Amniotic epithelial cell (primary cell): ENCODE results near the gene ANGPTL7.
"Not testable (repeated sequence)": the region's sequence is repeated elsewhere in the genome, so short reads cannot be mapped to it uniquely, and the experiment has no call there.

Experiments
- DNase-seq: peaks from one replicate; pipeline ENCODE4 v3.0.0-alpha.2; 2010; ENCODE audit warnings: low read depth

ANGPTL7 gene

GRCh38 chr1:11170102-11170501 lies 19.1 kb upstream of the ANGPTL7 start:
- no peak for DNase-seq

DNA sequence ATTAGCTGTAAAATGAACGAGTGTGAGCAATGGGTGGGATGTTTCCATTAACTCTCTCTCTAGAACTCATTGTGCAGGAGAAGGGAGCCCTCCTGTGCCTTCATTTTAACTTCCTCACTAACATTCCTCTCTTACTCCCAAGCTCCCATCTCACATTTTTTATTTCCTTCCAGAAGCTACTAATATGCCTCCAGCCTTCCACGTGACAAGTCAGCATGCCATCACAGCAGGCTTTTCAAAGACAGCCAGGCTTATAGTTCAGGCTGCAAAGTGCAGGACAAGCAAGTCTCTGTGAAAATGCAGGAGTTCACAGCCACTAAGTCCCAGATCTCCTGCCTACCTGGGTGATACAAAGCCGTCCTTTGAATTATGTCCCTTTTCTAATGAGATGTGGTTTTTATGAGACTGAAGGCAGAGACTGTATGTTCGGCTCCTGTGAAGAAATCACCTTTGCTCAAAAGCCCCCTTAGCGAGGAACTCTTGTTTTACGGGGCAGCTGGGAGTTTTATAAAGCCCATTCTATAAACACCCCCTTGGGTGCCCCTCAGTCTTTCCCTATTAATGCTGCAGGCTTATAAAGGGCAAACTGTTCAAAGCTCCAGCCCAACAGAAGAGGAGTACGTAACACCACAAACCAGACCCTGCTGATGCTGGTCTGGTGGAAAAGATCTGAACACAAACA lies 14.8 kb upstream of the ANGPTL7 start:
- DNase-seq = no peak

DNA sequence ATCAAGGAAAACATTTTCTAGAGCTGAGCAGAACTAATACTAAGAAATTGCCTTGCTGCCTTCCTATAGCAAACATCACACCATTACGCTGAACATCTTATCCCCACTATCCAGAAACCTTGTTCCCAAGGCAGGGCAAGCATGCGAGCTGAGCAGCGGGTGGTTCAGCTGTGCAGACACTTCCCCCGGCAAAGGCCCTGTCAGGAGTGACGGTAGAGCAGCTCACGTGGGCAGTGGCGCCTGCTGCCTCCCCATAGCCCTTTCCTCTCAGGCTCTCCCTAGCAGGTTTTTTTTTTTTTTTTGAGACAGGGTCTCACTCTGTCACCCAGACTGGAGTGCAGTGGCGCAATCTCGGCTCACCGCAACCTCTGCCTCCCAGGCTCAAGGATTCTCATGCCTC lies 13.7 kb upstream of the ANGPTL7 start:
- no peak for DNase-seq

DNA sequence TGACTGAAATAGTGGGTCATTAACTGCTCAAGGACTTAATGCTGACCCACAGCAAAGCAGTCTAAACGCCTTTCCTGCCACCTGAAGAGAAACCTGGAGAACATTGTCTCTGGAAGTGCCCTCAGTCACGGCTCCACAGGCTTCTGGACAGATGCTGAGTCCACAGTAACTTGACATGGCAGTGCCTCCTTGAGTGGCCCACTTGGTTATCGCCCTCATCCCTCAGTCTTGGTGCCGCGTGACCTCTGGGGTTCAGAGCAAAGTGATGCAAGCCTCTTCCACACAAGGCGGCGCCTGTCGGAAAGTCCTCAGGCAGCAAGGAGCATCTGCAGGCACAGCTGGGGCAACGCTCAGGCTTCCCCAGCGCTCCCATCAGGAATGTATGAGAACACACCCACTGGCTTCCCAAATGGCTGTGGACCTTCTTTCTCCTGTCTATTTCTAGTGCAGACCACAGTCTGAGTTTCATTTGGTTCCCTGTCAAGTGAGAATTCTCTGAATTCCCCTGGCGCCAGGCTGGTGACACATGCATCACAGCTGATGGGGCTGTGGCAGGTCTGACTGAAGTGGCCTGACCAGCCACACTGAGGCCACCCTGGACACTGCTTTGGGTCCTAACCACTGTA lies 13.0 kb upstream of the ANGPTL7 start:
- no peak for DNase-seq

DNA sequence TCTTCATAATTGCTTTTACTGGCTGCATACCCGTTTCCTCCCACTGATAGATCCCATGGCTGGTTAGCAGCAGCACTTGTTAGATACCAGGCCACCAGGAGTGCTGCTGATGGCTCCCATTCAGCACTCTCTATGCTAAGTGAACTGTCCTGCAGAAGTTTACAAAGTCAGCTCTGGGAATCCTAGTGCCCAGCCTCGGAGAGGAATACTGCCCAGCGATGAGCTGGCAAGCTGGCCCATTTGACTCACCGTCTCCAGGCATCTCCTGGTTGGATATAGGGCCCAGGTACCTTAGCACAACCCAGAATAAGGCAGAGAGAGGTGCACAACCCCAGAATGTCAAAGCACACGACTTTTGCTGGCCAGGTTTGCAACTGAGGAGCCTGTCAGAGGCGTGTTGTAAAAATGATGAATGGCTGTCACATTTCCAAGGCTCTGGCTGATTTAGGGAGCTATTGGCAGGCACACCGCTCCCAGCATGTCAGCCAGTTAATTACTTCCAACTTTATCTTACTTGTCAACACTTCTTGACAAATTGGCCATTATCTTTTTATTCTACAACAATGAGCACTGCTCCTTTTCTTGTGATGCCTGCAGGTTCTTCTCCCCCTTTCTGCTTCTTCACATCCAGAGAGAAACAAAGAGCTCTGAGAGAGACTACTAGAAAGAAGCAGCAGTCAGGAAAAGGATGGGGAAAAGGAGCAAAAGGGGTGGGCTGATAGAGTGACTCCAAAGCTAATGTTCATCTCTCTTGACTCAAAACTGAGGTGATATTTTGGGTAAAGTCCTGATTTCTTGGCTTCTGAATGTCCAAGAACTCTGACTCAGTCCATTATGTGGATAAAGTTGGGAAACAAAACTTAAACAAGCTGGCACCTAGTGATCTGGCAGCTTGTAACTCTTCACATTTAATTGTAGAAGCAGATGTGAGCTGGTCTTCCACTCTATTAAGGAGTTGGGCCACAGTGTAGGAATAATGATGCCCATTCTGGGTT lies 10.8 kb upstream of the ANGPTL7 start:
- no peak for DNase-seq

DNA sequence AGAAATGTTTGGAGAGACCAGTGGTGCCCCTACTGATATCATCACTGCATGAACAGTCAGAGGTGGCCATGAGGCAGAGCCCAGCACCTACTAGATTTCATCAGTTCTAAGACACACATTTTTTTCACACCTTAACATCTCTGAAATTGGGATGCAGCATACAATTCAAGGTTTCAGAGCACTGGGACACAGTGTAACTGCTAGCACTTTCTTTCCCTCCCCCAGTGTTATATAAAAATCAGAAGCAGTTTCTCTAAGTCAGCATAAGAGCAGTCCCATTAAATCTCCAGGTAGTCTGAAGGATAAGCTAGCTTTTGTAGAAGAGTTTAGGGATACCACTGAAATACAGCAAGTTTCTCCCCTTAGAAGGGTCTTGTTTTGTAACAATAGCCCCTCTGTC lies 10.0 kb upstream of the ANGPTL7 start:
- DNase-seq = no peak

- not testable (repeated sequence) for DNase-seq
Measured at GRCh38 chr1:11179749-11180148, 9.4 kb upstream of the ANGPTL7 start.

DNA sequence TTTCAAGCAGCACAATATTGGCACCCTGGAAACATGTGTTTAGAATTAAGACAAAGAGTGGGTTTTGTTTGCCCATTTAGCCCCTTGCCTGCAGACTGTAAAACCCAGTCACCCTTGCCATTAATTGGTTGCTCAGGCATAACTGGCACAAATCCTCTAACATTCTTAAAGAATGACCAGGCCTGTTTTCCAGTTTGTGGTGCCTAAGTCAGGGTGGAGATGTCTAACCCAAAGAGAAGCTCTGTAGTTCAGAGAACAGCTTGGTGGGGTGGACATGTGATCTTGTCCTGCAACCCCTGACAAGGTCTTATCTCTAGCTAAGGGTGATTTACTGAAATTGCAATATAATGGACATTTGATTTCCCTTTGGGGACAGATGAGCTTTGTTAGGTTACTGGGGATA lies 8.8 kb upstream of the ANGPTL7 start:
- DNase-seq = peak; percentile 79

GRCh38 chr1:11182884-11183283 lies 6.3 kb upstream of the ANGPTL7 start:
- DNase-seq = no peak

GRCh38 chr1:11184973-11185372 lies 4.2 kb upstream of the ANGPTL7 start:
- DNase-seq = no peak

DNA sequence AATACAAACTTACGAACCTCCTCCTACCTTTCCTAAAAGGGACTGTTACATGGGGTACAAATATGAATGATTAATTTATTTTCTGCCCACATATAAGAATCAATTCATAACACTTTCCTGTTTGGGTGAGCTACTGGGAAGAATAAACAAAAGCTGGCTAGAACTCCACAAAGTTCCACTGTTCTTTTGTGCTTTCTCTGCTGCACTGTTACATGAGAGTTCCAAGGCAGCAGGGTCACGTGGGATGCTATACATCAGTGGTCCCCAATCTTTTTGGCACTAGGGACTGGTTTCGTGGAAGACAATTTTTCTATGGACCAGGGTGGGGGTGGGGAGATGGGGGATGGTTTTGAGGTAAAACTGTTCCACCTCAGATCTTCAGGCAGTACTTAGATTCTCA lies 2.2 kb upstream of the ANGPTL7 start:
- DNase-seq = no peak

DNA sequence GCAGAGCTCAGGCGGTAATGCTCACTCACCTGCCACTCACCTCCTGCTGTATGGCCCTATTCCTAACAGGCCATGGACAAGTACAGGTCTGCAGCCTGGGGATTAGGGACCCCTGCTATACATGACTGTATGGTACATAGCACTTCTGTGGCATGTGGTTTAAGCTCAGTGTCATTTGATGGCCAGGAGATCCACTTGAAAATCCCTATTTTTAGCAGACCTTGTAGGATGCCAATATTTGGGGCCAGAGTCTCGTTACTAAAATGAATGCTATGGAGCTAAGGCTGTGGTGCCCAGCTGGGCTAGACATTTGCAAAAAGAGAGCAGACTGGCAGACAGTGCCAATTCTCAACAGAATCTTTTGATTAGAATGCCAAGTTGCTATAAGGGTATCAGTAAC lies 1.7 kb upstream of the ANGPTL7 start:
- DNase-seq = no peak

- no peak for DNase-seq
Measured at GRCh38 chr1:11187931-11188330, 1.2 kb upstream of the ANGPTL7 start.

DNA sequence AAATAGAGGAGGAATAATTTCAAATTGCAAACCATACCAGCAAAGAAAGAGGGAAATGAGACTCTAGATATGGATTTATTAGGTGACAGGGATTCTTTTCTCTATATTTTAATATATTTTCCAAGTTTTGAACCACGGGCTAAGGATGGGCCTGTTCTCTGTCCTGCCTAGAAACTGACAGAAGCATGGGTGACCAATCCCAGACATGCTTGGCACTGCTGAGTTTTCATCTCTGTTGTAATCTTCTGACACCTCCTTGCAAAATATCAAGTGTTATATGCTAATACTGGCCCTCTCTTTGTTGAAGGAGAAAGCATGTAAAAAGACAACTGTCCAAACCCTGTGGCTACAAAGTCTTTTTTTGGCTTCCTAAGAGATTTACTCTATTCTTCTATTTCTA lies 774 bp upstream of the ANGPTL7 start:
- DNase-seq = peak; percentile 71

- DNase-seq = no peak
Measured at GRCh38 chr1:11193376-11193775, 4.2 kb downstream of the ANGPTL7 start.

DNA sequence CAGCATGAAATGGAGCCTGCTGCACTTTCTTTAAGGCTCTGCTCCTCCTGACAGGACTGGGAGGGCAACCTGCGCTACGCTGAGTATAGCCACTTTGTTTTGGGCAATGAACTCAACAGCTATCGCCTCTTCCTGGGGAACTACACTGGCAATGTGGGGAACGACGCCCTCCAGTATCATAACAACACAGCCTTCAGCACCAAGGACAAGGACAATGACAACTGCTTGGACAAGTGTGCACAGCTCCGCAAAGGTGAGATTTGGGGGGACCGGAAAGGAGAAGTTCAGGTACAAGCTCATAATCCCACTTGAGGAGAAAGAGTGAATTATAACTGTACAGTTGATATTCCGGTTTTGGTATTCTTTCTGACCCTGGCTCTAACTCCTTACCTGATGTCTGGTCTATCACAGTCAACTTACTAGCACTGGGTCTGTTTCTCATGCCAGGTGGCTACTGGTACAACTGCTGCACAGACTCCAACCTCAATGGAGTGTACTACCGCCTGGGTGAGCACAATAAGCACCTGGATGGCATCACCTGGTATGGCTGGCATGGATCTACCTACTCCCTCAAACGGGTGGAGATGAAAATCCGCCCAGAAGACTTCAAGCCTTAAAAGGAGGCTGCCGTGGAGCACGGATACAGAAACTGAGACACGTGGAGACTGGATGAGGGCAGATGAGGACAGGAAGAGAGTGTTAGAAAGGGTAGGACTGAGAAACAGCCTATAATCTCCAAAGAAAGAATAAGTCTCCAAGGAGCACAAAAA lies 5.4 kb downstream of the ANGPTL7 start:
- DNase-seq = no peak

DNA sequence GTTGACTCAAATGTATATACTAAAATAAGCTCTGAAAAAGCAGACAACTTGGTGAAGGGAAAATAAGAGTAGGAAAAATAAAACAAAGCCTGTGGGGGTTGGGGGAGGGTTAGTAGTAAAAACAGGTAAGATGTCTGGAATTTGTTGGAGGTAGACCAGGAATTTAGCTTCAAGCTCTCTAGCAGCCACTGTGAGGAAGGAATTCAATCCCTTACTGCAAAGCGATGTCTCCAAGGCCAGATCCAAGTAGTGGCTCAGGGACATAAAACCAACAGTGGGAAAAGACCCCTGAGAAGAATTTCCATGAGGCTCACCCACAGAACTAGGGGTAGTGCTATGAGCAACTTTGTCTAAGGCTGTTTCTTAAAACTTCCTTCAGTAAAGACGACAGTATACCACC lies 7.8 kb downstream of the ANGPTL7 start:
- no peak for DNase-seq

- no peak for DNase-seq
Measured at GRCh38 chr1:11197359-11197758, 8.2 kb downstream of the ANGPTL7 start.

DNA sequence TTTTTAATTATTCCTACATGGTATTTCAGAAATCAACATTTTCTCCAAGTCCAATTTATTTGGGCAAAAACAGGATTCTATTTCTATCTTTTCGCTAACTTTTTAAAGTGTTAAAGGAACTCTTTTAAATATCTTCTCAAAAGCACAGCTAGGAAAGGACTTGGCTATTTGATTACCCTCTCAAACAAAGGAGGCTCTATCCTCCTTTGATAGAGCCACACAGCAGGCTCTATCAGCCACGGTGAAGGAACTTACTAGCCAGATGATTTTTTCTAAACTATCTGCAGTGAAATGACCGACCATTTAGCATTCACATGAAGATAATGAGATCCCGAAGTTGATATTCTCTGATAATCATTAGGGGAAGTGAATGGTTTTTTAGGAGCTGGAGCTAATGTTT lies 9.1 kb downstream of the ANGPTL7 start:
- no peak for DNase-seq

DNA sequence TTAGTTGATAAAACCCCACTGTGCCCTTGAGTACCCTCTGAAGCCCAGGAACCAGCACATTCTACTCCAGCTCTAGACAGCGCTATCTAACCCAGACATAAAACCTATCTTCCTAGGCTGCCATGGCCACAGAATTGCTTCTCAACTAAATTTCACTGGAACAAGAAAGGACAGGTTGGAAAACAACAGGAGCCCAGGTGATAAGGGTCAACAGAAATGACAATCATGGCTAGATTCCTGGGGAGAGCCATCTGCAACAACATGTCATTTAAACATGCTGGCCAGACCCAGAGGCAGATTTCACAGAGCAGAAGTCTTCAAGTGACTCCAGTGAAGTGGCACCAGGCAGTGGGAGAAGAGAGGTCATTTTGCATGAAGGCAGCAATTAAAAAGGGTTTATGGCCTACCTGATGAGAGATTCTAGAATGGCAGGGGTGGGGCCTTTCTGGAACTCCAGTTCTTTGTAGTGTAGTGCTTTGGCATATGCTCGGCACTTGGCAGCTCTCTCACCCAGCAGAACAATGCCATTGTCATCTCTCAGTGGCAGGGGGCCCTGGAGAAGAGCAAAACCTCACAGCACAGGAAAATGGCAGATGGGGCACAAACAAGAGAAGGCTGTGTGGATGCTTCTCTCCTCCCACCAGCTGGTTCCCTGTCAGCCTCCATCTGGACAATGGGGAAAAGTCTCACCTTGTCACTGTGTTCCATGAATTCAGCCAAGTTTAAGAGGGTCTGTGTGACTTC lies 9.9 kb downstream of the ANGPTL7 start:
- no peak for DNase-seq

DNA sequence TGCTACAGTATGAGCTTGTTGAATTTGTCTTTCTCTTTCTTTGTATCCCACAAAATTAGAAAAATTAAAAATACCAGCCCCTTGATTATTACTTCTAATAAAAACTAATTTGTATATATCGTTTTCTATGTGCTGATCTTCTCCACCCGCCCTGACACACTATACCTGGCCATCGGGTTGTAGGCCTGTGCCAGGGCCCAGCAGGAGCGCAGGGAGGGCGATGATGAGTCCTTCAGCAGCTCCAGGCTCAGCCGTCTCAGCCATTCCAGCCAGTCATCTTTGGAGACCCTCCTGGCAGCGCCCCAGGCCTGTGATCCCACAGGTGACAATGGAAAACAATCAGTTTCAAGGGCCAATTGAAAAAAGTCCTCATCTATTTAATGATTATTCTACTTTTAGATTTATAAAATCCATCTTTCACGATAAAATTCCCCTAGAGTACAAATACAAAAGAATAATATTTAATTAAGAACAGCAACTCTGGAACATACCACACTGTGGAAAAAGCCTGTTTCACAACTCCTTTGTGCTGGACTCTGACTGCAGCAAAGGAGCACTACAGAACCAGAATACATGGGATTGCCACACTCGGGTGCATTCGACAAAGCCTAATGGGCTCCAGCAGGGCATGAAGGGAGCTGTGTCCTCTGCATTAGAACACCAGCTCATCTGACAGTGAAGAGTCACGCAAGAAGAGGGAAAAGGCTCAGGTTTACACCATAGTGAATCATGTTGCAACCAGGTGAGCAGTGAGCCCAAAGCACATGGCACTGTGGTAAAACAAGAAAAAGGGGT lies 15.4 kb downstream of the ANGPTL7 start:
- DNase-seq = no peak
